Subcutaneous adipose tissue (tissue), 4 donors: ENCODE data around the gene PID1. TPM values are rescaled to one million over a fixed set of nuclear protein-coding genes. Genes with fewer than 3 reads are reported as not detected.

ENCODE experiments used
- CTCF ChIP-seq: fragments of 450-650 bp; IDR thresholded peaks from one replicate; pipeline ENCODE4 v1.5.1; 2016; ENCODE audit warnings: low read depth, mild to moderate bottlenecking, control low read depth, antibody characterized with exemption, moderate library complexity
- total RNA-seq, 4 donors: library from RNA; depleted of rRNA; stranded (reverse); fragments of >200 nt; gene quantifications; one replicate each; pipeline ENCODE4 v1.1.0, GENCODE V29; 2016

The PID1 gene
- total RNA-seq, 4 donors from 2014 or later = 25.8 to 59.9 (median 58.4) TPM

- no peak for TF ChIP-seq CTCF
Measured at GRCh38 chr2:229152674-229153073, 118.4 kb downstream of the PID1 start.

- no peak for TF ChIP-seq CTCF
Measured at GRCh38 chr2:229150317-229150716, 120.8 kb downstream of the PID1 start.

GRCh38 chr2:229141424-229142025 is 129.6 kb downstream of the PID1 start:
- TF ChIP-seq CTCF = no peak

- TF ChIP-seq CTCF = no peak
Measured at GRCh38 chr2:229137639-229138038, 133.4 kb downstream of the PID1 start.

- no peak for TF ChIP-seq CTCF
Measured at GRCh38 chr2:229137066-229137465, 134.0 kb downstream of the PID1 start.

- no peak for TF ChIP-seq CTCF
Measured at GRCh38 chr2:229133155-229133772, 137.8 kb downstream of the PID1 start.

- no peak for TF ChIP-seq CTCF
Measured at GRCh38 chr2:229132236-229132635, 138.9 kb downstream of the PID1 start.
